ENCODE results near the gene RCC2.
"Not testable (repeated sequence)": the region's sequence is repeated elsewhere in the genome, so short reads cannot be mapped to it uniquely, and the experiment has no call there.

Gene RCC2

DNA sequence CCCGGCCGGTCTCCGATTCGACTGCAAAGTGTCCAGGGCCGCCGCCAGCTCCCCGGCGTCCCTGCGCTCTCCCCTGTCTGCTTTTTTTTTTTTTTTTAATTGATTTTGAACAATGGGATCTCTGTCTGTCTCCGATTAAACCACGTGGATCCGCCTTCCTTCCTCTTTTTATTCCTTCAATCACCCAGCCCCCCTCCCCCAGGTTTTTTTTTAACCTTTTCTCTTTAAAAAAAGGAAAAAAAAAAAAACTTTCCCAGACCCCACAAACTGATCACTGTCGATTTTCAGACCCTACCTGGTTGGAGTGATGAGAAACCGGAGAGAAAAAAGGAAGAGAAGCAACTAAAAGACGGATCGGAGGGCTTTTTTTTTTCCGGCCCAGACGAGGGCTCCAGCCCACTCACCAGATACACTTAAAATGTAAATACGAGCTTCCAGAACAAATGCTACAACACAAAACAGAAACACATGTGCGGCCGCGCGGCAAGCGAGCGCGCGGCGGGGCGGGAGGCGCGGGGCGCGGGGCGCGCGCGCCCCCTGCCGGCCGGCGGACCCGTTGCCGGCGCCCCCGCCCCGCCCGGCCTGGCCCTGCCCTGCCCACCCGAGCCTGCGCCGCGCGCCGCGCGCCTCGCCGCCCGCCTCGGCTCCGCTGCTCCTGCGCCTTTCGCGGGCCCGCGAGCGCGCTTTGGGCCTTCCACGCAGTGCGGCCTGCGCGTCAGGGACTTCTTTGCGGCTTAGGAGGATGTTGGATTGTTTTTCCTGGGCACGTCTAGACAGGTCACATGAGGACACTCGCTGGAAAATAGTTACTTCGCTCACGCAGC is at the start of gene RCC2:
RCC2 (minus strand) TSS at position 428 of the 824 bp plus-strand sequence. CDS start 1,163 bp downstream, outside the sequence.
- peak in 42 of 56 donors; percentile 9 to 76 (median 42) for DNase-seq

DNA sequence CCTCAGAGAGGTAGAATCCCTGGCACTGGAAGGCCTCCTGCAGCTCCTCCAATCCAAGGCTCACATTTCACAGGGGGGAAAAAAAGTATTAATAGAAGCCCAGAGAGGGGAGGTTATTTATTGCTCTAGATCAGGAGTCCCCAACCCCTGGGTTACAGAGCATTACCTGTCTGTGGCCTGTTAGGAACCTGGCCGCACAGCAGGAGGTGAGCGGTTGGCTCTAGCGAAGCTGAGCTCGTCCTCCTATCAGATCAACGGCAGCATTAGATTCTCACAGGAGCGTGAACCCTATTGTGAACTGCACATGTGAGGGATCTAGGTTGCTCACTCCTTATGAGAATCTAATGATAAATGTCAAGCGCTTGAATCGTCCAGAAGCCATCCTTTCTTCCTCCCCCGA is 46.8 kb upstream of the RCC2 start:
- DNase-seq: no peak

DNA sequence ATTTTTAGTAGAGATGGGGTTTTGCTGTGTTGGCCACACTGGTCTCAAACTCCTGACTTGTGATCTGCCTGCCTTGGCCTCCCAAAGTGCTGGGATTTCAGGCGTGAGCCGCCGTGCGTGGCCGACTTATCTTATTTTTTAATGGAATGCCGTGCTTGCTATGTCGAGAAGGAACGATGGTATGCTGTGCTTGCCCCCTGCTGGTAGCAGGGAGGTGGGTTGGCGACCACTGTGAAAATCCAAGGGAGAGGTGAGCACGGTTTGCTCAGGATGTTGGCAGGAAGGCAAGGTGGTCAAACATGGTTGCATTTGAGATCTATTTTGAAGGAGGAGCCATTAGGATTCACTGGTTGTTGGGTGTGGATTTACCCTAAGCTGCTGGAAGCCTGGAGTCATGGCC is 45.8 kb upstream of the RCC2 start:
- no peak for DNase-seq

DNA sequence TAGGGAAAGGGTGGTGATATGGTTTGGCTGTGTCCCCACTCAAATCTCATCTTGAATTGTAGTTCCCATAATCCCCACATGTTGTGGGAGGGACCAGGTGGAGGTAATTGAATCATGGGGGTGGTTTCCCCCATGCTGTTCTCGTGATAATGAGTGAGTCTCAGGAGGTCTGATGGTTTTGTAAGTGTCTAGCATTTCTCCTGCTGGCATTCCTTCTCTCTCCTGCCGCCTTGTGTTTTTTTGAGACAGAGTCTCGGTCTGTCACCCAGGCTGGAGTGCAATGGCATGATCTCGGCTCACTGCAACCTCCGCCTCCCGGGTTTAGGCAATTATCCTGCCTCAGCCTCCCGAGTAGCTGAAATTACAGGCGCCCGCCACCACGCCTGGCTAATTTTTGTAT is 42.5 kb upstream of the RCC2 start:
- DNase-seq: not testable (repeated sequence)

DNA sequence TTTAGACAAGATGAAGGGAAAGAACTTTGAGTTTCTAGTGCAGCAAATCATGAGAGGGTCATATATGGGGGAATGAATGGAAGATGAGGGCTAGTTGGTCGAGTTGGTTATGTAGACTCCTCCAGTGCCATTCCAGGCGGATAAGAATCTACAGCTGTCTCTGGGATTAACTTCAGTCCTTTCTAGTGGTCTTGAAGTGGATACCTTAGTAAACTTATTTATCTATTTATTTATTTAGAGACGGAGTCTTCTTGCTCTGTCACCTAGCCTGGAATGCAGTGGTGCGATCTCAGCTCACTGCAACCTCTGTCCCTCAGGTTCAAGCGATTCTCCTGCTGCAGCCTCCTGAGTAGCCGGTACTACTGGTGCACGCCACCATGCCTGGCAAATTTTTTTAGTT is 41.4 kb upstream of the RCC2 start:
- no peak for DNase-seq

DNA sequence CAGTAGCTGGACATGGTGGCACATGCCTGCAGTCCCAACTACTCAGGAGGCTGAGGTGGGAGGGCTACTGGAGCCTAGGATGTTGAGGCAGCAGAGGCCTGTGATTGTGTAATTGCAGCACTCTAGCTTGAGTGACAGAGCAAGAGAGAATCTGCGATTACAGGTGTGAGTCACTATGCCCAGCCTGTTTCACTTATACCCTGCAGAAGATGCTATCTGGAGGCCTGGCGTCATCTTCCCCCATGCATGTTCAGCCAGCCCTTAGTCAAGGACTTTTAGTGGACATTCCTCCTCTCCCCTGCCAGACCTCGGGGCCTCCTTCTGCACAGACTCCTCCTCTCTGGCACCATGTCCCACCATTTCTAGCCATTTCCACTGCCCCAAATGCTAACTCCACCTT is 36.3 kb upstream of the RCC2 start:
- no peak for DNase-seq

DNA sequence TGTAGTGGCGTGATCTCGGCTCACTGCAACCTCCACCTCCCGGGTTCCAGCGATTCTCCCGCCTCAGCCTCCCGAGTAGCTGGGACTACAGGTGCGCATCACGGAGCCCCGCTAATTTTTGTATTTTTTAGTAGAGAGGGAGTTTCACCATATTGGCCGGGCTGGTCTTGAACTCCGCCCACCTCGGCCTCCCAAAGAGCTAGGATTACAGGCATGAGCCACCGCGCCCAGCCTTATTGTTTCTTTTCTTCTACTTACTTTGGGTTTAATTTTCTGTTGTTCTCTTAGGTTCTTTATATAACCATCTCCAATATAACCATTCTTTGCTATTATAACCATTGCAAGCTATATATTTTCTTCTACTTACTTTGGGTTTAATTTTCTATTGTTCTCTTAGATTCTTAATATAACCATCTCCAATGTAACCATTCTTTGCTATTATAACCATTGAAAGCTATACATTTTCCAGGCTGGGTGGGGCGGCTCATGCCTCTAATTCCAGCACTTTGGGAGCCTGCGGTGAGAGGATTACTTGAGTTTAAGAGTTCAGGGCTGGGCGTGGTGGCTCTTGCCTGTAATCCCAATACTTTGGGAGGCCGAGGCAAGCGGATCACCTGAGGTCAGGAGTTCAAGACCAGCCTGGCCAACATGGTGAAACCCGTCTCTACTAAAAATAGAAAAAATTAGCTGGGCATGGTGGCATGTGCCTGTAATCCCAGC is 35.5 kb upstream of the RCC2 start:
- not testable (repeated sequence) for DNase-seq

DNA sequence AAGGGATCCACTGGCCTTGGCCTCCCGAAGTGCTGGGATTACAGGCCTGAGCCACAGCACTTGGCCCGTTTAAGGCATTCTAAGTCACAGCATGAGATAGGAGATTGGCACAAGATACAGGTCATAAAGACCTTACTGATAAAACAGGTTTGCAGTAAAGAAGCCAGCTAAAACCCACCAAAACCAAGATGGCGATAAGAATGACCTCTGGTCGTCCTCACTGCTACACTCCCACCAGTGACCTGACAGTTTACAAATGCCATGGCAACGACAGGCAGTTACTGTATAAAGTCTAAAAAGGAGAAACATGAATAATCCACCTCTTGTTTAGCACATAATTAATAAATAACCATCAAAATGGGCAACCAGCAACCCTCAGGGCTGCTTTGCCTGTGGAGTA is 33.3 kb upstream of the RCC2 start:
- DNase-seq: no peak

DNA sequence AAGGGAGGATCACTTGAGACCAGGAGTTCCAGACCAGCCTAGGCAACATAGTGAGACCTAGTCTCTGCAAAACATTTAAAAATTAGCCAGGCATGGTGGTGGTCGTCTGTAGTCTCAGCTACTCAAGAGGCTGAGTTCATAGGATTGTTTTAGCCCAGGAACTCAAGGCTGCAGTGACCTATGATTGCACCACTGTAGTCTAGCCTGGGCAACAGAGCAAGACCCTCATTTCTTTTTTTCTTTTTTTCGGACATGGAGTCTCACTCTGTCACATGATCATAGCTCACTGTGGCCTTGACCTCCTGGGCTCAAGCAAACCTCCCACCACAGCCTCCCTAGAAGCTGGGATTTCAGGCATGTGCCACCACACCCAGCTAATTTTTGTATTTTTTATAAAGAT is 31.9 kb upstream of the RCC2 start:
- DNase-seq: no peak

DNA sequence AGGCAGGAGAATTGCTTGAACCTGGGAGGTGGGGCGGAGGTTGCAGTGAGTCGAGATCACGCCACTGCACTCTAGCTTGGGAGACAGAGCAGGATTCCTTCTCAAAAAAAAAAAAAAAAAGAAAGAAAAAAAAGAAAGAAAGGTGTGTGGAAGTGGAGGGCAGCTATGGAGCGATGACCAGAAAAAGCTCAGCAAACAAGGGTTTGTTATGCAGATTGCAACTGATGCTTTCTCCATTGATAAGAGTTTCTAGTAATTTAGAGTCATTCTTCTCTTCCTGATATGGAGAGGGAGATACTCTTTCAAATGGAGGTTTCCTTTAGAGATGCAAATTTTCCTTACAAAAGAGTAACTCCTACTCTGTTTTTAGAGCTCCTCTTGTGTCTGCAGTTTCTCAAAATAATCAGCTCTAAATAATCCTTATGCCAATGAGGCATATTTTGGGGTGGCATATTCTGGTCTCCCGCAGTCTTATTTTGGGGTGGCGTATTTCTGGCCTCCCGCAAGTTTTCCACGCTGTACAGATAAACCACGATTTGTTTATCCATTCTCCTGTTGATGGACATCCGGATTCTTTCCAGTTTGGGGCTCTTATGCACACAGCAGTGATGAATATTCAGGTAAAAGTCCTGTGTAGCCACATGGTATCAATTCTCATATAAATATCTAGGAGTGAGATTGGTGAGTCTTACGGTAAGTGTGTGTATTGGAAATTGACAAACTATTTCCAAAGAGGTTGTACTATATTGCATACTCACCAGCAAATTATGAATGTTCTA is 30.7 kb upstream of the RCC2 start:
- DNase-seq: no peak

DNA sequence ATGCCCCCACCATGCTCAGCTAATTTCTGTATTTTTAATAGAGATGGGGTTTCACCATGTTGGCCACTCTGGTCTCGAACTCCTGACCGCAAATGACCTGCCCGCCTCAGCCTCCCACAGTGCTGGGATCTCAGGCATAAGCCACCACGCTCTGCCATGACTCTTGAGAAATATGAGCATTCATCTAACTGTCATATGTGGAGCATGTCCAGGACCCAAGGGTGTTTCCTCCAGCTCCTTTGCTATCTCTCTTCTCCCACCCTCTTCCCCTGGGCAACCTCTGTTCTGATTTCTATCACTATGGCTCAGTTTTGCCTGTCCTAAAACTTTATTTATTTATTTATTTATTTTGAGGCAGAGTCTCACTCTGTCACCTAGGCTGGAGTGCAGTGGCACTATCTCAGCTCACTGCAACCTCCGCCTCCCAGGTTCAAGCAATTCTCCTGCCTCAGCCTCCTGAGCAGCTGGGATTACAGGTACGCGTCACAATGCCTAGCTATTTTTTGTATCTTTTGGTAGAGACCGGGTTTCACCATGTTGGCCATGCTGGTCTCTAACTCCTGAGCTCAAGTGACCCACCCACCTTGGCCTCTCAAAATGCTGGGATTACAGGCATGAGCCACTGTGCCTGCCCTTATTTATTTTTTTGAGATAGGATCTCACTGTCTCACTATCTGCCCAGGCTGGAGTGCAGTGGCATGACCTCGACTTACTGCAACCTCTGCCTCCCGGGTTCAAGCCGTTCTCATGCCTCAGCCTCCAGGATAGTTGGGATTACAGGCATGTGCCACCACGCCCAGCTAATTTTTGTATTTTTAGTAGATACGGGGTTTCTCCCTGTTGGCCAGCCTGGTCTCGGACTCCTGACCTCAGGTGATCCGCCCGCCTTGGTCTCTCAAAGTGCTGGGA is 29.1 kb upstream of the RCC2 start:
- not testable (repeated sequence) for DNase-seq

DNA sequence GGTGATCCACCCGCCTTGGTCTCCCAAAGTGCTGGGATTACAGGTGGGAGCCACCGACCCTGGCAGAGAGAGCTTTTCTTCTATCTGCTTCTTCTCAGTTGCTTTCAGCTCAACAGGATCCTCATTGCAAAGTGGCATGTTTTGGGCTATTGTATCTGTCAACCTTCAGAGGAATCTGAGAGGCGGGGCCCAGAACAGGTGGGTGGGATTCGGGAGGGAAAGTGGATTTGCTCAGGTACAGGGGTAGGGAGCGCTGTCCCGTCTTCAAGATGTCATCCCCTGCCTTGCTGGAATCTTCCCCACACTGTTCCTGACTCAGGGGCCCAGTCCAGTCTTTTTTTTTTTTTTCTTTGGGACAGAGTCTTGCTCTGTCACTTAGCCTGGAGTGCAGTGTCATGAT is 26.9 kb upstream of the RCC2 start:
- no peak for DNase-seq

DNA sequence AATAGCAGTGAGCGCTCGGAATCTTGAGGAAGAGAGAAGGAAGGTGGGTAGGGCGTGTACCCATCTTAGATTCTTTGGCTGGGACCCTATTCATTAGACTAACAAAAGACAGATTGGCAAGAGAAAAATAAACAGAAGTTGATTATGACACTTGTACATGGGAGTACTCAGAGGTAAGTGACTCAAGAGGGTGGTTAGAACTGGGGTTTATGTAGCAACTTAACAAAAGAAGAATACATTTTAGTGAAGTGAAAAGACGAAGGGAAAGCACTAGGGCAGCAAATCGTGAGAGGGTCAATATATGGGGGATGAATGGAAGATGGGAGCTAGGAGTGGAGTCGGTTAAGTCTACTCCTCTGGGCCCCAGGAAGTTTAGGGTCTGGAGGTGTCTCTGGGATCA is 25.8 kb upstream of the RCC2 start:
- no peak for DNase-seq

DNA sequence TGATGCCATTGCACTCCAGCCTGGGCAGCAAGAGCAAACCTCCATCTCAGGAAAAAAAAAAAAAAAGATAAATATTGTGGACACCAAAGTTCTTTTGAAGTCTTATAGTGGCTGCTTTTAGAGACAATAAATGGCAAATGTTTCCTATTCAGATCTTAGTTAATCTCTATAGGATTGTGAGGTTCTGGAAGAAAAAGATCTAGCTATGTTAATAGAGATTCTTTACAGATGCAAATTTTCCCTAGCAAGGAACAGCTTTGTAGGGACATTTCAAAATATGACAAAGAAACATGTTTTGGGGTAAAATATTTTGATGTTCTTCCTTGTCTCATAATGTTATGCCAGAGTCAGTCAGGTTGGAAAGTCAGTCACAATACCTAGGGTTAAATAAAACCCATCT is 24.5 kb upstream of the RCC2 start:
- no peak for DNase-seq

DNA sequence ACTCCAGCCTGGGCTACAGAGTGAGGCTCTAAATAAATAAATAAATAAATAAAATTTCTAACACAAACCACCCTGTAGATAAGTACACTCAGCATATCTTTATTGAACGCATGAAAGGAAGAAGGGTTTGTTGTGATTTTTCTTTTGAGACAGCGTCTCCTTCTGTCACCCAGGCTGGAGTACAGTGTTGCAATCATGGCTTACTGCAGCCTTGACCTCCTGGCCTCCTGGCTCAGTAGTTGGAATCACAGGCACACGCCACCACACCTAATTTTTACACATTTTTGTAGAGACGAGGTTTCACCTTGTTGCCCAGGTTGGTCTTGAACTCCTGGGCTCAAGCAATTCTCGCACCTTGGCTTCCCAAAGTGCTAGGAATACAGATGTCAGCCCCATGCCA is 23.2 kb upstream of the RCC2 start:
- no peak for DNase-seq

DNA sequence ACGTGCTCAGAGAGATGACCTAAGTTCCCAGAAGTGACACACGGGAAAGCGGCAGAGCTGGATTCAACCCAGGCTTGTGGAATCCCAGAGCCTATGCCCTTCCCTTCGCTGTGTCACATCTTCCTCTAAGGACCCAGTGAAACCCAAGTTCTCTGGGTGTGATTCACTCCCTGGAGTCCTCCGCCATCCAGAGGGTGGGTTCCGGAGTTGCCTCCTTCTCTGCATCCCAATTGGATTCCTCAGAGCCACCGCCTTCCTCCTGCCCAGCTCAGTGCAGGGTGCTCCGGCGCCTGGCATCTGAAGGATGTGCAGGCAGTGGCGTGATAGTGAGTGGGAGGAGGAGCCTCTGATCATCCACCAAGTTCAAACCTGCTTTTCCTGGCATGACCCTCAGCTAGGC is 20.7 kb upstream of the RCC2 start:
- DNase-seq: no peak

DNA sequence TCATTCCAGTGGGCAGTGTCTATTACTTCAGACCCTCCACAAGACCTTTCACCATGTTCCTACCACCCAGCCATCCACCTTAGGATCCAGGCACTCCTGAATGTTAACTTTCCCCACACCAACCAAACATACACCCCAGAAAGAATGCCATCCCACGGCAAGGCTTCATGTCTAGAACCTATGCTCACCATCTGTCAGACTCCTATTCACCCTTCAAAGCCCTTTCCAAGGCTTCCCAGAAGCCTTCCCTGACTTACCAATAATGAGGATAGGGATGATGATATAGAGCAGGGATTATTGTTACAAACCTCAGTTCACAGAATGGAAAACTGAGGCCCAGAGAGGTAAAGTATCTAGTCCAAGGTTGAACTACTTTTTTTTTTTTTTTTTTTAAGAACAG is 19.3 kb upstream of the RCC2 start:
- DNase-seq: no peak

DNA sequence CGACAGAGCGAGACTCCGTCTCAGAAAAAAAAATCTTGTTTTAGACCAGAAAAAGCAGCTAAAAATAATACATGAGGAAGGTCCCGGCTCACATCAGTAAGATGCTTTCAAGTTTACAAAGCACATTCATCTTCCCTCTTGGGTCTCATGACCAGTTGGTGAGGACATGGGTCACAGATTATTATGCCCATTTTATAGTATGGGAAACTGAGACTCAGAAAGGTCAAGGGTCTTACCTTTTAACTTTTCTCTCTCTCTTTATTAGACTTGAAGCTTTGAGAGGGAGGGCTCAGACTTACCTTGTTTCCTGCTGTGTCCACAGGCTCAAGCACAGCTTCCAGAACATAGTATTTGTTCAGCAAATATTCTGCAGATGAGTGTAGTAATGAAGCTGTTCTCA is 13.2 kb upstream of the RCC2 start:
- DNase-seq: no peak

DNA sequence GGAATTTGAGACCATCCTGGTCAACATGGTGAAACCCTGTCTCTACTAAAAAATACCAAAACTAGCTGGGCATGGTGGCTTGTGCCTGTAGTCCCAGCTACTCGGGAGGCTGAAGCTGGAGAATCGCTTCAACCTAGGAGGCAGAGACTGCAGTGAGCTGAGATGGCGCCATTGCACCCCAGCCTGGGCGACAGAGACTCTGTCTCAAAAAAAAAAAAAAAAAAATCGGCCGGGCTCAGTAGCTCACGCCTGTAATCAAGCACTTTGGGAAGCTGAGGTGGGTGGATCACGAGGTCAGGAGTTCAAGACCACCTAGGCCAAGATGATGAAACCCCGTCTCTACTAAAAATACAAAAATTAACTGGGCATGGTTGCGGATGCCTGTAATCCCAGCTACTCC is 12.7 kb upstream of the RCC2 start:
- DNase-seq: not testable (repeated sequence)

DNA sequence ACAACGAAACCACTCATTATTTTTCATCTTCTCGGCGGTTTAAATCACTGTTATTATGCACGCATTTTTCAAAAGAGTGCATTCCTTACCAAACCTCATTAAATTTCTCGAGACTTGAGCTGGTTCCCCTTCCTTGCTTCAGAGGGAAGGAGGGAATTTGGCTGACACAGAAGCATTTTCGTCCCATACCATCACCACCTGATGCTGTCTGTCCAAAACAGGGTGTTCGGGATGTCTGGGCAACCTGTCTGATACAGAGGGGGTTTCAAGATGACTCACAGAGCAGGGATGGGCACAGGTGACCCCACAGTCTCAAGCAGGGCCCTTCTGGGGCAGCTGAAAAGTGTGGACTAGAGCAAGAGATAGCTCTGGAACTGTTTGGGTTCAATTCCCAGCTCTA is 12.3 kb upstream of the RCC2 start:
- DNase-seq: no peak

DNA sequence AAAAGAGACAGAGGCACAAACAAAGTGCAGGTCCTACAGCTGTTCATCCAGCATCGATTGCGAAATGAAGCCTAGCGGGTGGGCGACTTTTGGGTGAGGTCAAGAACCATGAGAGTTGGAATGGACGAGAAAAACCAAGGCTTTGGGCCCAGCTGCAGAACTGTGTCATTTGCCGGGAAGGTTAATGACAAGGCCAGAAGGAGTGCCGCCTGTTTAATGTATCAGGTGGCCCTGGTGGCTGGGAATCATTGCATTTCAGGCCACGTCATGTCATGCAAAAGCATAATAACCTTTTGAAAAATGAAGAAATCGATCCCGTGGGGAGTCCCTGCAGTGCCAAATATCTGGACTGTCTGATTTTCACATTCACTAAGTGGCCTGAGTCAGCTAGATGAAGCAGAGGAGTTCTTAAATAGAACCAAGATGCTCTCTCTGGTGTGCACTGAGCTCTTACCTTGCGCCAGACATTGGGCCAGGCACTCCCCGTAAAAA is 8.1 kb upstream of the RCC2 start:
- DNase-seq: no peak
